Neuron (in vitro differentiated cells): ENCODE measurements around the gene CRACDL.

Experiments used
- H2AFZ ChIP-seq: one replicate; pipeline ENCODE4 v1.6.1; 2013; ENCODE audit warnings: low read depth, mild to moderate bottlenecking, inconsistent platforms, low read length, moderate library complexity
- H3K27me3 ChIP-seq: one replicate; pipeline ENCODE4 v1.6.1; 2013; ENCODE audit warnings: low read length; ENCODE audit not compliant: insufficient read depth
- H3K36me3 ChIP-seq: one replicate; pipeline ENCODE4 v1.6.1; 2013; ENCODE audit warnings: low read length; ENCODE audit not compliant: insufficient read depth
- H3K4me1 ChIP-seq: one replicate; pipeline ENCODE4 v1.6.1; 2013; ENCODE audit warnings: low read length; ENCODE audit not compliant: insufficient read depth
- H3K4me3 ChIP-seq: 2 replicates; pipeline ENCODE4 v1.5.1; 2013; ENCODE audit warnings: mild to moderate bottlenecking, low read length, moderate library complexity
- H3K9me3 ChIP-seq: one replicate; pipeline ENCODE4 v1.6.1; 2013; ENCODE audit warnings: low read length

CRACDL gene

DNA sequence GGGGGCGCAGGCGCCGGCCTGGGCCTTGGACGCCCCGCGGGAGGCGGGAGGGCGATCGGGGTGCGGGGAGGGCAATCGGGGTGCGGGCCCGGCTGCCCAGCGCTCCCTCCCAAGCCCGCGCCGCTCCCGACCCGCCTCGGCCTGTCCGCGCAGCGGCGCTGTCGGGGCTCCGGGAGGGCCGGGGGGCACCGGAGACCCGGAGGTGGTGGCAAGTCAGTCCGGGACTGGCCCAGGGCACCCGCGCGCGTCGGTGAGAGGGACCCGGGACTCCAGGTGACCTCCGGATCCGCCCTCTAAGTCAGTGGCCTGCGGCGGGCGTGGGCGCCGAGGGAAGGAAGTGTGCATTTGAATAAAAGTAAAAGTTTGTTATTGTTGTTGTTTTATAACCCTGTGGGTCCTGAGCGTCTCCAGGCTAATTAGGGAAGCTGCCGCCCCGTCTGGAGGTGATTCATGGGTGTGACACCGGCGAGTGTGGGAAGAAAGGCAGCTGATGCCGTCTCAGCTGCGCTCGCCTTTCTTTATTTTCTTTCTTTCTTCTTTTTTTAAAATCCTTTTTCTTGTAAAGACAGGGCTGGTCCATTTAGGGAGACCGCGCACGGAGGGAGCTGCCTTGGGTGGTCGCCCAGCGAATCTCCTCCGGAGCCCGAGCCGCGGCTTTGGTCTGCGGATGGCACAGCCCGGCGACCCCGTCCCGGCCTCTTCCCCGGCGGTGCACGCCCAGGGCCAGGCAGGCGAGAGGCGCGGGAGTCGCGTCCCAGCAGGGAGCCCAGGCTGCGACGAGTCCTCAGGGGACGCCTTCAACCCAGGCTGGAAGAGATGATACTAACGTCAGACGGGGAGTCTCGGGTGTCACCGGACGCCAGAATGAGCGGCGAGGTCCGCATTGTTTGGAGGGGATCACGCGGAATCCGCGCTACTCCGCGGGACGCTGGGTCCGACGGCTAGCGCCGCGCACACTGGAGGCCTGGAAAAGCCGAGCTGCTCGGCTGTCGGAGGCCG is 627 bp upstream of the CRACDL start:
- H3K27me3 ChIP-seq, result peaks cover 69% of the 10 kb centered on the region
- no peaks in the 10 kb centered on the region for H3K4me1 ChIP-seq
- H3K4me3 ChIP-seq, result no peak overlapping the region
- H3K9me3 ChIP-seq, result no peaks in the 10 kb centered on the region
- no peak overlapping the region for H2AFZ ChIP-seq
- no peaks in the 10 kb centered on the region for H3K36me3 ChIP-seq

DNA sequence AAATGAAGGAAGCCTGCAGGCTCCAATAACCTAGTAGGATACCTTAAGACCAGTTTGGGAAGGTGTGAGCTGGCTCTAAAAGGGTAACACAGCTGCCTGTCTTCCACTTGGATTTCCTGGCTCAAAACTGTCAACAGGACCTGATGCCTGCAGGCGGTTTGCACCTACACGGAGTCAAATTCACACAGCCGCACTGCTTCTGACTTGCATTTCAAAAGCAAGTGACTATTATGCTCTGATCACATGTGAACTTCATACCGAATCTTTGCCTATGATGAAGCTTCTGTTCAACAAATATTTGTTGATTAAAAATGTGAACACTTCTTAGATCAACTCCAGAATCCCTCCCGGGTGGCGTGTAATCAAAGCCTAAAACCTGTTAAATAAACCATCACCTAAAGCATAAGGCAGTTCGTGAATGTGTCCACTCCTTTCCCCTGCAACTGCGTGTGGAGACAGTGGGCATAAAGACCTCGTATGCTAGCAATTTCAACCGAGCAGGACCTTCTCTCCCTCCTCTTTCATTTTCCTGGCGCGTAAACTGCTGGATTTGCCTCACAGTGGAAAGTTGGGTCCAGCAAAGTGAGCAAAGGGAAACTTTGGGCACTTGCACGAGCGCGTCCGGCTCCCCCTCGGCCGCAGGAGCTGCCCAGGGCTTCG is 784 bp downstream of the CRACDL start:
- H3K4me1 ChIP-seq, result no peaks in the 10 kb centered on the region
- H3K27me3 ChIP-seq, result peaks cover 69% of the 10 kb centered on the region
- no peak overlapping the region for H3K4me3 ChIP-seq
- no peaks in the 10 kb centered on the region for H3K9me3 ChIP-seq
- no peaks in the 10 kb centered on the region for H3K36me3 ChIP-seq
- no peak overlapping the region for H2AFZ ChIP-seq

- no peaks in the 10 kb centered on the region for H3K9me3 ChIP-seq
- no peaks in the 10 kb centered on the region for H3K4me1 ChIP-seq
- peaks cover 51% of the 10 kb centered on the region for H3K27me3 ChIP-seq
- no peak overlapping the region for H3K4me3 ChIP-seq
- no peaks in the 10 kb centered on the region for H3K36me3 ChIP-seq
- no peak overlapping the region for H2AFZ ChIP-seq
Measured at GRCh38 chr2:98932778-98933343, 3.2 kb downstream of the CRACDL start.

- H2AFZ ChIP-seq, result no peak overlapping the region
- no peaks in the 10 kb centered on the region for H3K9me3 ChIP-seq
- no peaks in the 10 kb centered on the region for H3K36me3 ChIP-seq
- H3K27me3 ChIP-seq, result peaks cover 44% of the 10 kb centered on the region
- no peak overlapping the region for H3K4me3 ChIP-seq
- no peaks in the 10 kb centered on the region for H3K4me1 ChIP-seq
Measured at GRCh38 chr2:98932164-98932563, 3.9 kb downstream of the CRACDL start.

DNA sequence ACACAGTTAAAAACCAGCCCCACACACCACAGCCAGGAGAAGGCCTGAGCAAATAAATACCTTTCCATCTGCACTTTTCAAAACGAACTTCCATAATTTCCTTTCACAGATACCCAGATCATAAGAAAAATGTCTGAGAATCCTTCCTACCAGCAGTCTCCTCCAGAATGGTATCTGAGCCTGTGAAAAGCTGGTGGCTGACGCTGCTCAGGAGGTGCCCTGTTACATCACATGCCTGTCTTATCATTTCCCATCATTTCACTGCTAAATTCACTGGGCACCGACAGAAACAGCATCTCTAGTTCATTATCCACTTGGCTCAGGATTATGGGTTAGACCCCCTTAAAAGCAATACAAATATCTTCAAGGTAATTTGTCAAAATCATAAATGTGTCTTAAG is 4.4 kb downstream of the CRACDL start:
- Histone ChIP-seq H3K4me3 (no peak overlapping the region), H3K36me3 (no peaks in the 10 kb centered on the region), H3K9me3 (no peaks in the 10 kb centered on the region), H3K27me3 (peaks cover 39% of the 10 kb centered on the region), H3K4me1 (no peaks in the 10 kb centered on the region), H2AFZ (no peak overlapping the region)

GRCh38 chr2:98929920-98930319 is 6.1 kb downstream of the CRACDL start:
- H3K9me3 ChIP-seq, result no peaks in the 10 kb centered on the region
- H3K36me3 ChIP-seq, result no peaks in the 10 kb centered on the region
- no peaks in the 10 kb centered on the region for H3K4me1 ChIP-seq
- H2AFZ ChIP-seq, result no peak overlapping the region
- peaks cover 25% of the 10 kb centered on the region for H3K27me3 ChIP-seq
- H3K4me3 ChIP-seq, result no peak overlapping the region

- H3K4me3 ChIP-seq, result no peak overlapping the region
- H3K36me3 ChIP-seq, result no peaks in the 10 kb centered on the region
- no peaks in the 10 kb centered on the region for H3K4me1 ChIP-seq
- H3K9me3 ChIP-seq, result peaks cover 2% of the 10 kb centered on the region
- H3K27me3 ChIP-seq, result peaks cover 10% of the 10 kb centered on the region
- H2AFZ ChIP-seq, result no peak overlapping the region
Measured at GRCh38 chr2:98928242-98928641, 7.8 kb downstream of the CRACDL start.

- H3K4me3 ChIP-seq, result no peak overlapping the region
- no peaks in the 10 kb centered on the region for H3K36me3 ChIP-seq
- peaks cover 2% of the 10 kb centered on the region for H3K9me3 ChIP-seq
- H3K4me1 ChIP-seq, result no peaks in the 10 kb centered on the region
- no peak overlapping the region for H2AFZ ChIP-seq
- H3K27me3 ChIP-seq, result peaks cover 2% of the 10 kb centered on the region
Measured at GRCh38 chr2:98927027-98927426, 9.0 kb downstream of the CRACDL start.

- Histone ChIP-seq H3K36me3 (no peaks in the 10 kb centered on the region), H3K4me3 (no peak overlapping the region), H2AFZ (no peak overlapping the region), H3K27me3 (no peaks in the 10 kb centered on the region), H3K9me3 (peaks cover 2% of the 10 kb centered on the region), H3K4me1 (no peaks in the 10 kb centered on the region)
Measured at GRCh38 chr2:98926601-98927000, 9.4 kb downstream of the CRACDL start.

DNA sequence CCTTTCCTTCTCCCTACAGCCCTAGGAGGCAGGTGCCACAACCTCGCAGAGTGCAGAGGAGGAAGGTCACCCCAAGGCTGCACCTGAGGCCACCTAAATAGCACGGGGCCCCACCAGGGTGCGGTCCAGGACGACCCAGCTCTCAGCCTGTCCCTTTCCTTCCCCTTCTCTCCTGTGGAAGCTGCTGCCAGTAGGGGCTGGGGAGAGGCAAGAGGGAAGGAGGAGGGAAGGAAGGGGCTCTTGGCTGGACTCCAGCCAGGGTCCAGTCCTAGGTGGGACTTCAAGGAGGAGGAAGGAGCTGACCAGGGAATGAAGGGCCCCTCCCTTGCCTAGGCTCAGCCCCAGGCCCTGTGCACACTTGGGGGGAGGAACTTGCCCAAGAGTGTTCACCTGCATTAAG is 11.1 kb downstream of the CRACDL start:
- peaks cover 2% of the 10 kb centered on the region for H3K9me3 ChIP-seq
- H3K27me3 ChIP-seq, result no peaks in the 10 kb centered on the region
- no peaks in the 10 kb centered on the region for H3K4me1 ChIP-seq
- H3K36me3 ChIP-seq, result no peaks in the 10 kb centered on the region
- no peak overlapping the region for H3K4me3 ChIP-seq
- no peak overlapping the region for H2AFZ ChIP-seq

DNA sequence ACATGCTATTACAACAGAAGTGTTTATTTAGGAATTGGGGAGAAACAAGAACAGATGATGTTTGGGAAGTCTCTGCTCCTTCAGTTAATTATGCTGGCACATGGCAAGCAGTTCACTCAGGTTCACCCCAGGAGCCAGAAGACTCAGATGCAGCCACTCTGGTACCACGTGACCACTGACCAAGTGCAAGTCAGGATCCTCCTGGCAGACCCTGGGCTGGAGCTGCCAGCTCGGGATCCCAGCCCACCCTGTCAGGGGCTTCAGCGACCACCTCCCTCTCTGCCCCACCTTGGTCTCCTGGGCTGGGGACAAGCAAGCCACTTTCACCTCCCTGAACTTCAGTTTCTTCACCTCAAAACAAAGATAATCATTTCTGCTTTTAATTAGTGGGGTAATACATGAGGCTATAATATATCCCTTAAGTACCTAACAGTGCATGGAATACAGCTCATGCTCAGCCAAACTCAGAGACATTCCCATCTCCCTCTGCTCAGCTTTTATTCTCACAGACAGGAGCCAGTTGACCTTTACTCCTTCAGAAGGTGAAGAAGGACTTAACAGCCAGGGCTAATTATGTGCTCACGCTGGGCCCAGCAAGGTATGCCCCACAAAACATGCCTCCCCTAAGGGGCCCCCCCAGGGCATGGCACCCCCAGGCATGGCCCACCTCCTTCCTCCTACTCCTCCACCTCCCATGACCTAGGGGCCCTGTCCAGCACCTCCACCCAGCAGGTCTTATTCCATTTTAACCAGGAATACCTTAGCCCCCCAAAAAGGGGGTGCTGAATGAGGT is 11.8 kb downstream of the CRACDL start:
- no peak overlapping the region for H2AFZ ChIP-seq
- H3K9me3 ChIP-seq, result peaks cover 2% of the 10 kb centered on the region
- no peak overlapping the region for H3K4me3 ChIP-seq
- no peaks in the 10 kb centered on the region for H3K36me3 ChIP-seq
- H3K4me1 ChIP-seq, result no peaks in the 10 kb centered on the region
- no peaks in the 10 kb centered on the region for H3K27me3 ChIP-seq

DNA sequence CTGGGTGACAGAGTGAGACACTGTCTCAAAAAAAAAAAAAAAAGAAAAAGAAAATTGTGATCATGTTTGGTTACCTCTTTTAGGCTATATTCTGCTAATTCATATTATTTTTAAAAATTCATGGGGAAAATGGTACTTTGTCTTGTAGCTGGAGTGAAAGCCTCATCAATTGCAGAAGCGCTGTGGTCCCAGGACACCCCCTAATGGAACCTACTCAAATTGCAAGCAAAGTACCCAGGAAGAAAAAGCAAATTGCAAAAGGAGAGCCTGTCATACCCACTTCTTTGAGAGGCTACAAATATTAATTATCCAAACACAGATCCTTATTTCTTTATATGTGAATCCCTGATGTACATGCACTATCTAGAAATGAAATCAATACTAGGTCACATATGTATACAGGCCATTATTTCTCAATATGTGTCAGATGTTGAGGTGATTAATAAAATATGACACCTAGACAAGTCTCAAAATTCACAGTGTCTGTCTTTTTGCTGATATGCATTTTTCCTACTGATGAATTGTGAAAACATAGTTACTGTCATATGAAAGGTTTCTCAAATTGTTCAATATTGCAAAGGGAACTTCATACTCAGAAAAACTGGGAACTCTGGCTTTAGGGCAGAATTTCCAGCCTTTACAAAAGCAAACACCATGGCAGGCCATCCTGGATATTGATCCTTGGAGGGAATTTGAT is 12.6 kb downstream of the CRACDL start:
- Histone ChIP-seq H3K9me3 (peaks cover 2% of the 10 kb centered on the region), H3K27me3 (no peaks in the 10 kb centered on the region), H2AFZ (no peak overlapping the region), H3K36me3 (no peaks in the 10 kb centered on the region), H3K4me3 (no peak overlapping the region), H3K4me1 (no peaks in the 10 kb centered on the region)
